ENCODE data around the gene MRPS17.

Gene MRPS17

DNA sequence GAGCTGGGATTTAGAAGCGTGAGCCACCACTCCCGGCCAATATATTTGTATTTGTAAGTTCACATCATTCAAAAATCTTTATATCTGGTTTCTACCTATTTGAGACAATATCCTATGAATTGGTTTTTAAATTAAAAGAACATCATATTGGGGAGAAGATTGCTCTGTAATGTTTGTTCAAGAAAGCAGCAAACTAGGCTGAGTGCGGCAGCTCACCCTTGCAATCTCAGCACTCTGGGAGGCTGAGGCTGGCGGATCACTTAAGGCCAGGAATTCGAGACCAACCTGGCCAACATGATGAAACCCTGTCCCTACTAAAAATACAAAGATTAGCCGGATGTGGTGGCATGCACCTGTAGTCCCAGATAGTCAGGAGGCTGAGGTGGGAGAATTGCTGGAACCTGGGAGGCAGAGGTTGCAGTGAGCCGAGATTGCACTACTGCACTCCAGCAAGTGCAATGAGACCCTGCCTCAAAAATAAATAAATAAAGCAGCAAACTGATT, 22.1 kb downstream of the MRPS17 start:
- DNase-seq, result no peak

DNA sequence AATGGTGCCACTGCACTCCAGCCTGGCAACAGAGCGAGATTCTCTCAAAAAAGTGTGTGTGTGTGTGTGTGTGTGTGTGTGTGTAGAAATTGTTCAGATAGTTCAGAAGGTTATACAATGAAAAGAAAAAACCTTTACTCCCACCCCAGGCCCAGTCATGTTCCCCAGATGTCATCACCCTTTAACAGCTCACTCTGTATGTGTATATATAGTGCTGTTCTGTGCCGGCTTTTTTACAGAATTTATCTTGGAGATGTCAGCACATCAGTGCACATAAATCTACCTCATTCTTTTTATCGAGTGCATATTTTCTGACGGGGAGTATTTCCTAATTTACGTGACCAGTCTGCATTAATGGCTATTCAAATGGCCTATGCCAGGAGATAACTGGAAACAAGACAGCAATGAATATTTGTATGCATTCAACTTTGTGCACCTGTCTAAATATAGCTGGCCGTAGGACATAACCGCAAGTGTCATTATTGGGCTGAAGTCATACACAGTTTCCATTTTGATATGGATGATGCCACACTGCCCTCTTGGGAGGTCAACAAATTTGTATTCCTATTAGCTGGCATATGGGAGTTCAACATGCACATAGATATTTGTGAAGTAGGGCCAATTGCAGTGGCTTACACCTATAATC, 24.4 kb downstream of the MRPS17 start:
- no peak for DNase-seq

GRCh38 chr7:55977831-55978230, 26.2 kb downstream of the MRPS17 start:
- no peak for DNase-seq

- DNase-seq, result no peak
These were observed 28.6 kb downstream of the MRPS17 start for GRCh38 chr7:55980266-55980665.

GRCh38 chr7:55983537-55983936, 31.9 kb downstream of the MRPS17 start:
- no peak for DNase-seq

- no peak for DNase-seq
These were observed 40.7 kb downstream of the MRPS17 start for GRCh38 chr7:55992346-55992745.

DNA sequence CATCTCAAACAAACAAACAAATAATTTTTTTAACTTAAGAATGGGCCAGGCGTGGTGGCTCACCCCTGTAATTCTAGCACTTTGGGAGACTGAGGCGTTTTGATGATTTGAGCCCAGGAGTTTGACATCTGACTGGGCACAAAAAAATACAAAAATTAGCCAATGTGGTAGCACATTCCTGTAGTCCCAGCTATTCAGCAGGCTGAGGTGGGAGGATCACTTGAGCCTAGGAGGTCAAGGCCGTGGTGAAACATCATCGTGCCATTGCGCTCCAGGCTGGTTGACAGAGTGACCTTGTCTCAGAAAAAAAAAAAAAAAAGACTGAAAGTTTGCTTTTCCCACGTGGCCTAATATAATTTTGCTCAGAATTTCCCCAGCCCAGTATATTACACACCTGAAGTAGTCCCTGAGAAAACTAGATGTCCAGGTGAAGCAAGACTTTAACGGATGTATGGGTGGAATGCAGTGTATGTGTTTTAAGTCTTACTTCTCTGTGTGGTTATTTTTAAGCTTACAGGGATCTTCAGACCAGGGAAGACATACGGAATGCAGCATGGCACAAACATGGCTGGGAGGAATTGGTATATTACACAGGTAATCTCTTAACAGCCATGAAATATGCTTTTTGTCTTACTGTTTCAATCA, 45.3 kb downstream of the MRPS17 start:
- no peak for DNase-seq

DNA sequence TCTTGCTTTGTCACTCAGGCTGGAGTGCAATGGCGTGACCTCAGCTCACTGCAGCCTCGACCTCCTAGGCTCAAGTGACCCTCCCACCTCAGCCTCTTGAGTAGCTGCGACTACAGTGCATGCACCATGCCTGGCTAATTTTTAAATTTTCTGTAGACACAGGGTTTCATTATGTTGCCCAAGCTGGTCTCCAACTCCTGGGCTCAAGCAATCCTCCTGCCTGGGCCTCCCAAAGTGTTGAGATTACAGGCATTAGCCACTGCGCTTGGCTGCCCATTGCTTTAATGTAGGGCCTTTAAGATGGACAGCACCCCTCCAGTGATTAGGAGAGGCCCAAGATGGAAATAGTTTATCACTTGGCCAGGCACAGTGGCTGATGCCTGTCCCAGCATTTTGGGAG, 52.1 kb downstream of the MRPS17 start:
- no peak for DNase-seq
